SKM-1 (cell line): ENCODE data around the gene CDCA3.
A peak's percentile ranks its signal among the peaks of the same experiment; 100 is the strongest.

Experiments
- DNase-seq: peaks from one replicate; lab custom pipeline; 2025; ENCODE audit not compliant: unreplicated experiment; lab: John Stamatoyannopoulos, UW

Gene CDCA3

DNA sequence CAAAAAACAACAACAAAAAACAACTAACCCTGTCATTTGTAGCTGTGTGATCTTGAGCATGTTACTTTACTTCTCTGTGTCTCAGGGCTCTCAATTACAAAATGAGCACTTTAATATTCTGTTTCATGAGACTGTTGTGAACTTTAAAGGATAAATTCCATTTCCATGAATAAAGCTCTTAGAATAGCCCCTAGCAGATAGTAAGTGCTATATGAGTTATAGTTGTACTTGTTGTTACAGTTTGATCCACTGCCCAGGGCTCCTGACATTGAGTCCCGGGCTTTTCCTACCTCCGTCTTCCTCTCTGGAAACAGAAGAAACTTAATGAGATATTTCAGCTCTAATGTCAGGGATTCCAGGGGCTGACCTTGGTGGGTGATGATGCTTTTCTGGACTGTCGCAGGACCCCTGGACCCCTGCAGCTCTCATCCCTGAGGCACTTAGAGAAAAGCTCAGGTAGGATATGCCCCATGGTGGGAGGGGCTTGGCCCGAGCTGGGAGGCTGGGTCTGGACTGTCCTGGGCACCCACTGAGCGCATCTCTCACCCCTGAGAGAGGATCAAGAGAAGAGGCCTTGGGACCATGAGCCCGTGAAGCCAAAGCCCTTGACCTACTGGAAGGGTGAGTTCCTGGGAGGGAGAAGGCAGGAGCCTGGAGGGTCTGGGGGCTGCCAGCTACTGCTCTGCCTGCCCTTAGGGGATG is 17.7 kb downstream of the CDCA3 start:
- no peak for DNase-seq

GRCh38 chr12:6832125-6832524 is 19.0 kb downstream of the CDCA3 start:
- DNase-seq: no peak

- no peak for DNase-seq
Observed at GRCh38 chr12:6831450-6831995, 19.6 kb downstream of the CDCA3 start.

DNA sequence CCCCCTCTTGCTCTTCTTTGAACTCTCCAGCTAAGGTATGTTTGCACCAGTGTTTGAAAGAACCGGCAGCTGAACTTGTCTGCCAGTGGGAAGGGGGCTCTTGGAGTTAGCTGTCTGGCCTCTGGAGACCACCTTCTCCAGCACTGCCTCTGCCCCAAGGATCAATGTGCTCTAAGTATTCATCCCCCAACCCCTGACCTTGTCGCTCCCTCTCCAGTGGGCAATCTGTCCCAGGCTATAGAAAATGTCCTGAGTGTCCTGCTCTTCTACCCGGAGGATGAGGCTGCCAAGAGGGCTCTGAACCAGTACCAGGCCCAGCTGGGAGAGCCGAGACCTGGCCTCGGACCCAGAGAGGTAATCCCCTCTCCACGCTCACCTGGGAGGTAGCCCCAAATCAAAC is 20.1 kb downstream of the CDCA3 start:
- DNase-seq: no peak

DNA sequence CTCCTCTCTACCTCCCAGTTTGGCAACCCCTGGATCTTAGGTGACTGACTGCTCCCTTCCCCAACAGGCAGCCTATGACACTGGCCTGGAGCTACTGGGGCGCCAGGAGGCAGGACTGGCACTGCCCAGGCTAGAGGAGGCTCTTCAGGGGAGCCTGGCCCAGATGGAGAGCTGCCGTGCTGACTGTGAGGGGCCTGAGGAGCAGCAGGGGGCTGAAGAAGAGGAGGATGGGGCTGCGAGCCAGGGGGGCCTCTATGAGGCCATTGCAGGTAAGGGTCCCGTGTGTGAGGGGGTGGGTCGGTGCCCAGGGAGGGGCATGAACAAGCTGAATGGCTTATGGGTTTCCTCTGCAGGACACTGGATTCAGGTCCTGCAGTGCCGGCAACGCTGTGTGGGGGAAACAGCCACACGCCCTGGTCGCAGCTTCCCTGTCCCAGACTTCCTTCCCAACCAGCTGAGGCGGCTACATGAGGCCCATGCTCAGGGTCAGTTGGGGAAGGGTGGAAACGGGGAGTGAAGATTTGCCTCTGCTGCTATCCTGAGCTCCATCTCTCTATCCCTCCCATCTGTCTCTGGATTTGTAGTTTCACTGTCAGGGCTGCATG is 20.7 kb downstream of the CDCA3 start:
- no peak for DNase-seq

DNA sequence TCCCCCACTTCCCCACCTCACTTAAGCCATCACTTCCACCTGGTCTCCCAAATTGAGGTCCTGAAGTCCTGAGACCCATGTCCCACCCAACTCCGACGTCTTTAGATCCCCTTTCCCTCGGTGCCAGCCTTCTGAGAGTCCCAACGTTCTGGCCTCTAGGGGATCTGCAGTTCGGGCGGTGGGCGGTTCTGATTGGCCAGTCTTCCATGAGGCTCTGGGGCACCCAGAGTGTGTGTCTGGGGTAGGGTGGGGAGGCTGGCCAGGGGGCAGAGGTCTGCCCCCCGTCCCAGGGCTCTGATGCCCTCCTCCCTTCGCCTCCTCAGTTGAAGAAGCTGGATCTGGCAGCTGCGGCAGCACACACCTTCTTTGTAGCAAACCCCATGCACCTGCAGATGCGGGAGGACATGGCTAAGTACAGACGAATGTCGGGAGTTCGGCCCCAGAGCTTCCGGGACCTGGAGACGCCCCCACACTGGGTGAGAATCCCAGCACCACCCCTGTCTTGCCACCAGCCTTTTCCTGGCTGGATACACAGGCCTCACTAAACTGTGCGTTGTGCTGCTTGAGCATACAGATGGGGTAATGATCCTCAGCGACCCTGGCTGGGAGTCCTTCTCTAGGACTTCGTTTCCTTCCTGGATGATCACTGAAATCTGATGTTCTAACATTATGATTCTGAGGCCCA is 21.4 kb downstream of the CDCA3 start:
- DNase-seq: no peak

DNA sequence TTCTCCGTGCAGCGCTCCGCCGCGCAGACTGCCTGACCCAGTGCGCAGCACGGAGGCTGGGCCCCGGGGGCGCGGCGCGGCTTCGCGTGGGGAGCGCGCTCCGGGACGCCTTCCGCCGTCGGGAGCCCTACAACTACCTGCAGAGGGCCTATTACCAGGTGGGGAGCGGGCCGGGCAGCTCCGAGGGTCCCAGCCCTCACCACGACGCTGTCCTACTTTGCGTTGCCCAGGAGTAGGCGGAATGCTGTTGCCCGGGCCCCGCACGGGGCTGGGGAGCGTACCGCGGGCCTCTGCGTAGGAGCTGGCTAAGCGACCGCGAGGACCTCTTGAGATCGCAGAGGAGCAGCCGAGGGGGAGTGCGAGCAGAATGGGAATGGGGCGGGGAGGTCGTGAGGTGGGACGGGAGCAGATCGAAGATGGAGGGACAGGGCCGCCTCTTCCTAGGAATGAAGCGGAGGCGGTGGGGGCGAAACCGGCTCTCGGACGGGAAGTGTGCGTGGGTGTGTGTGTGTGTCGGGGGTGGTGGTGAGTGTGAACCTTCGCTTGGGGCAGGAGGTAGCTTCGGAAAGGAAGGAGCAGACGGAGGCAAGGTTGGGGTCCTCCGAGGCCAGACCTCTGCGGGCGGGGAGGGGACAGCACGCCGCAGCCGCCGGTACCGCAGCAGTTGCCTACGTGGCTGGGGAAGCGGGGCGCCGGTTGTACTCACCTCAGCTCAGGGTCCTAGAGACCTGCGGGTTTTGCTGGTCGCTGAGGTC is 22.1 kb downstream of the CDCA3 start:
- DNase-seq: no peak

DNA sequence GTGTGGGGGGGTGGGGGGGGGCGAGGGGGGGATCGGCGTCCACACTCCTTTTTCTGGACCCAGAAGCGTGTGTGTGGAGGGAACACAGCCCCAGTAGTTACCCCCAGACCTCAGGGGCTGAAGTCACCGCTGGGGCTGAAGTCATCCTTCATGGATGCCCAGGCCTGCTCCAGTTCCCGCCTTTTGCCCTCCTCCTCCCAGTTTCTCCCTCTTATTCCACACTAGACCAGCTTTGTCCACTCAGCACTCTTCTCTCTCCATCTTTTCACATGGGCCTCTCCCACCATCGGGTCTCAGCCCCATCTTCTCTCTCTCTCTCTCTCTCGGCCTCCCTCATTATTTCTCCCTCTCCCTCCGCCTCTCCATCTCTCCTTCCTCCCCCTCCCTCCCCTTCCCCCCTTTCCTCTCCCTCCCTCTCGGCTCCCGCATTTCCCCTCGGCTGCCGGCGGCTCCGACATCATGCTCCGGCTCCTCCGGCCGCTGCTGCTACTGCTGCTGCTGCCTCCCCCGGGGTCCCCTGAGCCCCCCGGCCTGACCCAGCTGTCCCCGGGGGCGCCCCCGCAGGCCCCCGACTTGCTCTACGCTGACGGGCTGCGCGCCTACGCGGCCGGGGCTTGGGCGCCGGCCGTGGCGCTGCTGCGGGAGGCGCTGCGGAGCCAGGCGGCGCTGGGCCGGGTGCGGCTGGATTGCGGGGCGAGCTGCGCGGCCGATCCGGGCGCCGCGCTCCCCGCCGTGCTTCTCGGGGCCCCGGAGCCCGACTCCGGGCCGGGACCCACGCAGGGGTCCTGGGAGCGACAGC is 22.9 kb downstream of the CDCA3 start, which contains the start of gene P3H3:
TSS of gene P3H3 (plus strand) at position 426 of the 799 bp plus-strand sequence. CDS start at position 460, 34 bp downstream.
- DNase-seq: no peak

DNA sequence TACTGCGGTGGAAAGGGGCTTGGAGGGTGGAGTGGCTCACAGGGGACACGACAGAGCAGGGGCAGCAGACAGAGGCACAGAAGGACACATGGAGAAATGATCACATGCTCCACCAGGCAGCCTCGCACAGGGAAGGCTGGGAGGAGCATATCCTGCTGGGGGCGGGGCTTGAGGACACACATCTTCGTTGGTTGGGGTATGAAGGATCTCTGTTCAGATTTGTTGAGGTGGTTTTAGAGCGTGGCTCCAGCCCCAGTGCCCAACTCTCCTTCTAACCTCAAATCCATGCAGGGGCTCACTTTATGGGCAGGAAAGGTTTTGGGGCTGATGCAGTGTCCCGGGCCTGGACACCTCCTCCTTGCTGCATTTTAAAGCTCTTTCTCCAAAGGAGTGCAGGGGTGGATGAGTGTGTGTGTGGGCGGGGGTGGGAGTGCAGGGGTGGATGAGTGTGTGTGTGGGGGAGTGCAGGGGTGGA is 23.6 kb downstream of the CDCA3 start:
- no peak for DNase-seq

DNA sequence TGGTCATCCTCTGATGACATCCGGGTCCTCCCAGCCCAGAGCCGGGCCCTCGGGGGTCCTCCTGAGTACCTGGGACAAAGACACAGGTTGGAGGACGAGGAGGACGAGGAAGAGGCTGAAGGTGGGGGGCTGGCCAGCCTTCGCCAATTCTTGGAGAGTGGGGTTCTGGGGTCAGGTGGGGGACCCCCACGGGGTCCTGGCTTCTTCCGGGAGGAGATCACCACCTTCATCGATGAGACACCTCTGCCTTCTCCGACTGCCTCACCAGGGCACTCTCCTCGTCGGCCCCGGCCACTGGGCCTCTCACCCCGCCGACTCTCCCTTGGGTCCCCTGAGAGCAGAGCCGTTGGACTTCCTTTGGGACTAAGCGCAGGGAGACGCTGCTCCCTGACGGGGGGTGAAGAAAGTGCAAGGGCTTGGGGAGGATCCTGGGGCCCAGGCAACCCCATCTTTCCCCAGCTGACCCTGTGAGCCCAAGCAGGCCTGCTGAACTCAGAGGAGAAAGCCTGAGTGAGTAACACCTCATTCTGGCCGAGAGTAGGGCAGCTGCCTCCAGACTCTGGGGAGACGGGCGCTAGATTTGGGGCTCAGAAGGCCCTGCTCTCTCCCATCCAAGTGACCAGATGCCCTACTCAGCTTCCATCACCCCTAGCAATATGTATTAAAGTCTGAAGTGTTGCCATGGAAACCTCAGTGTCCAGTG is 24.2 kb downstream of the CDCA3 start:
- no peak for DNase-seq

DNA sequence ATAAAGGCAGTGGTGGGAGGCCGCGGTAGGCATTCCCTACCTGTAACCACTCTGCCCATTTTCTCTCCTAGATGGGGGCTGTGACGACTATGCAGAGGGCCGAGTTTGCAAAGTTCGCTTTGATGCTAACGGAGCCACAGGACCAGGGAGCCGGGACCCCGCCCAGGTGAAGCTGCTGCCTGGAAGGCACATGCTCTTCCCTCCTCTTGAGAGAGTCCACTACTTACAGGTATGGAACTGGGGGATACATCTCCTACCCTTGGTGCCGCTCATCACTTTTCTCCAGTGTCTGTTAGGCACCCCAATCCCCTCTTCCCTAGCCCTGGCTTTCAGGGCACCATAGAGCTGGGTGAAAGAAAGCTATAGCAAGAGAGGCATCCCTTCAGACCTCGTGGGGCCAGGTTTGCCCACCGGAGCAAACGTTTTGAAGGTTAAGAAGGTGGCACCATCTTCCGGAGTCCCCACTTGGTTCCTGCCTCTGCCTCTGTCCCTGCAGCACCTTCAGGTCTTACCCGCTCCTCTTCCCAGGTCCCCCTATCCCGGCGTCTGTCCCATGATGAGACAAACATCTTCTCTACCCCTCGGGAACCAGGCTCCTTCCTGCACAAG is 24.9 kb downstream of the CDCA3 start:
- DNase-seq: no peak

DNA sequence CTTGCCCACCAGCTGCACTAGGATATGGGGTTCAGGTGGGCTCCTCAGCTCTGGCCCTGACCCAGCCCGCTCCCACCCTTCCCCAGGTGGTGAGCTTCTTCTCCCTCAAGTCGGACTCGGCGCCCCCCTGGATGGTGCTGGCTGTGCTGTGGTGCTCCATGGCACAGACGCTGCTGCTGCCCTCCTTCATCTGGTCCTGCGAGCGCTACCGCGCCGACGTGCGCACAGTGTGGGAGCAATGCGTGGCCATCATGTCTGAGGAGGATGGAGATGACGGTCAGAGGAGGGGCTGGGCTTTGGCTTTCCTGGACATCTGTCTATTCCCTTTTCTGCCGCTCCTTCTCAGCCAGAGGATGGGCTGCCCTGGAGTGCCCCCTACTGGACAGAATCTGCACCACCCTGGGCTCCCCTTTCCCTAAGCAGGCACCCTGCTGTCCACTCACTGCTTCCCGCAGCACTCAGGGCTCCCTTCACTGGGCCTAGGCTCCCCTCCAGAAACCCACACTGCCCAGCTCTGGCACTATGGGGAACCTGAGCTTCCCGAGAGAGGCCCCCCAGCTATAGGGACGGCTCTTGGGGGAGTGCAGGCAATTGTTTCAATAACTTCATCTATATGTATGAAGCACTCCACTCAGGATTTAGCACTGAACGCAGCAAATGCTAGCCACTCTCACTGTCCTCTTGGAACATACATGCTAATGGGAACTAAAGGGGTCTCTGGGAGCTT is 25.5 kb downstream of the CDCA3 start:
- peak; percentile 21 for DNase-seq

DNA sequence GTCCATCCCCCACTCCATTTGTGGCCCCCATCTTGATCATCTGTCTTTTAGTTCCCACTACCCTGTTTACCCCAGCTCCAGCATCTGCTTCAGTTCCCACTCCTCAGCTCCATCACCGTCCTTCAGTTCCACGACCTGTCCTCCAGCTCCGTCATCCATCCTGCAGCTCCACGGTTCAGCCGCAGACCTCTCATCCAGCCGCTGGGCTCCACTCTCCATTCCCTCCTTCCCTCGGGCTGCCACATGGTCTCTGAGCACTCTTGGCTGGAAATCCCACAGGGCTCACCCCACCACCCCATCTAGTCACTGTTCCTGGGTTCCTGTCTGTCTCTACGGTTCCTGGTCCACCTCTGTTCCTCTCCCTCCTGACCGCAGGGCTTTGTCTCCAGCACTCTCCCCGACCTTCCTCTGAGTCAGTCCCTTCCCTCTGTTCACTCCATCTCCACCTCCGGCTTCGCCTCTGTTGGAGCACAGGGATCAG is 26.1 kb downstream of the CDCA3 start:
- DNase-seq: no peak

- DNase-seq: no peak
Observed at GRCh38 chr12:6824085-6824775, 26.9 kb downstream of the CDCA3 start.

- no peak for DNase-seq
Observed at GRCh38 chr12:6823182-6824084, 27.7 kb downstream of the CDCA3 start.

- DNase-seq: no peak
Observed at GRCh38 chr12:6822426-6823135, 28.5 kb downstream of the CDCA3 start.
